Mucosa of rectum (tissue), 2 donors: Measurements from ENCODE around the gene CHST15.

Experiments
- H3K27ac ChIP-seq, 2 donors: one replicate each; pipeline ENCODE4 v1.7.0; 2013; ENCODE audit warnings: inconsistent platforms in 2 of 2, low read depth in 2 of 2, low read length in 2 of 2
- H3K27me3 ChIP-seq, 2 donors: one replicate each; pipeline ENCODE4 v1.7.0; 2013; ENCODE audit warnings: low read length in 2 of 2; ENCODE audit not compliant: control insufficient read depth in 2 of 2, insufficient read depth in 2 of 2
- H3K36me3 ChIP-seq, 2 donors: one replicate each; pipeline ENCODE4 v1.7.0; 2013; ENCODE audit warnings: low read length in 2 of 2; ENCODE audit not compliant: control insufficient read depth in 2 of 2, insufficient read depth in 2 of 2
- H3K4me1 ChIP-seq, 2 donors: one replicate each; pipeline ENCODE4 v1.7.0; 2013; ENCODE audit warnings: low read length in 2 of 2, mild to moderate bottlenecking in 1 of 2; ENCODE audit not compliant: control insufficient read depth in 2 of 2, insufficient read depth in 2 of 2
- H3K4me3 ChIP-seq, 2 donors: one replicate each; pipeline ENCODE4 v1.7.0; 2013; ENCODE audit warnings: low read length in 2 of 2
- H3K9ac ChIP-seq, 2 donors: one replicate each; pipeline ENCODE4 v1.7.0; 2013; ENCODE audit warnings: low read length in 2 of 2, low read depth in 1 of 2, mild to moderate bottlenecking in 1 of 2
- H3K9me3 ChIP-seq, 2 donors: one replicate each; pipeline ENCODE4 v1.7.0; 2013; ENCODE audit warnings: low read length in 2 of 2; ENCODE audit not compliant: control insufficient read depth in 2 of 2
- donor health status: healthy.
- donor health status: Normal muscosa, but diverticular disease.

The CHST15 gene

GRCh38 chr10:124059551-124059950, 33.8 kb downstream of the CHST15 start:
- Histone ChIP-seq H3K36me3 (no peaks in the 10 kb centered on the region), H3K27me3 (peaks cover 0 to 4% of the 10 kb centered on the region in 2 donors), H3K27ac (no peak overlapping the region), H3K4me3 (no peak overlapping the region), H3K4me1 (peaks cover 6 to 9% of the 10 kb centered on the region in 2 donors), H3K9ac (no peak overlapping the region), H3K9me3 (no peaks in the 10 kb centered on the region)

DNA sequence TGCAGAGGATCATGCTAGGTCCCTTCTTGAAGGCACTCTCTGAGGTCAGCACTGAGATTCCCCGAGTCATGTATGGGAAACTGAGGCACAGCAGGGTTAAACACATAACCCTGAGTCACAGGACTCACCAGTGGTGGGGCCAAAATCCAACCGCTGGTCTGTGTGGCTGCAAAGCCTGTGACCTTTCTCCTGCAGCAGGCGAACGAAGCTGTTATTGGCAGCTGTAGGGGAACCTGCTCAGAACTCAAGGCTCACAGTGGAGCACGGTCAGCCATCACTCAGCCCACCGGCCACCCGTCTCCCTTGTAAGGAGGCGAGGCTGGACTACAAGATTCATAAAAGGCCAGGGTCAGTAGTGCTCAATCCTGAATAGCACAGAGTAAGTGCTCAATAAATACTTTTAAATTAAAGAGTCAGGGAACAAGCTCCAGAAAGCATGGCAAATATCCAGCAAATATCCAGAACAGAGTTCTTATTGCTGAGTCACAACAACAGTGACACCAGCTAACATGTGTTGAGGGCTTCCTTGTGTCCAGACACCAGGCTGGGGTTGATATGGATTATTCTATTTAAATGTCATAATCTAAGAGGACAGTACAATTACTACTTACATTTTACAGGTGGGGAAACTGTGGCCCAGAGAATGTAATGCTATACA, 34.9 kb downstream of the CHST15 start:
- Histone ChIP-seq H3K27me3 (peaks cover 0 to 4% of the 10 kb centered on the region in 2 donors), H3K9ac (no peak overlapping the region), H3K27ac (no peak overlapping the region), H3K4me1 (peaks cover 2 to 4% of the 10 kb centered on the region in 2 donors), H3K36me3 (no peaks in the 10 kb centered on the region), H3K4me3 (no peak overlapping the region), H3K9me3 (no peaks in the 10 kb centered on the region)

- Histone ChIP-seq H3K36me3 (no peaks in the 10 kb centered on the region), H3K4me3 (no peak overlapping the region), H3K27me3 (peaks cover 0 to 4% of the 10 kb centered on the region in 2 donors), H3K27ac (no peak overlapping the region), H3K9ac (no peak overlapping the region), H3K9me3 (no peaks in the 10 kb centered on the region), H3K4me1 (peaks cover 0 to 4% of the 10 kb centered on the region in 2 donors)
These were observed 35.8 kb downstream of the CHST15 start for GRCh38 chr10:124057601-124058000.

DNA sequence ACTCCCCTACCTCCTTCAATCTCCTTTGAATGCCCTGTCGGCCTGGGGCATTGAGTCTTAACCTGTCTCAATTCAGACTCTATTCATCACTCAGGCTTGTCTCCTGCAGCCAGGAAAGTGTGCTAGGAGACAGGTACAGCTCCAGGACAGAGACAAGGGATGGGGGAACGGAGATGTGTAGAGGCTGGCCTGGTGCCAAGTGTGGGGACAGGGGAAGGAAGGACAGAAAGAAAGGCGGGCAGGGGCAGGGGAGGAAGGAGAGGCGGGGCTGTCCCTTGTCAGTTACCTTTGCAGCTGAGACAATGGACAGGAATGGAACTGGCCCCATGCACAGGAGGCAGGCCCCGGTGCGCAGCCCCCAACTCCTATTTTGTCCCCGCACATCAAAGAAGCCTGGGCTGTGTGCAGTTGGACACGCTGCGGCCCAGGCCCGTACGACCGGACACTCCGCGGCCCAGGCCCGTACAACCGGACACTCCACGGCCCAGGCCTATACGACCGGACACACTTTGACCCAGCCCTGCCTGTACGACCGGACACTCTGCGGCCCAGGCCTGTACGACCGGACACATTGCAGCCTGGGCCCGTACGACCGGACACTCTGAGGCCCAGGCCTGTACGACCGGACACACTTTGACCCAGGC, 36.9 kb downstream of the CHST15 start:
- H3K9ac ChIP-seq: no peak overlapping the region
- H3K27ac ChIP-seq: no peak overlapping the region
- H3K4me3 ChIP-seq: no peak overlapping the region
- H3K4me1 ChIP-seq: no peaks in the 10 kb centered on the region
- no peaks in the 10 kb centered on the region for H3K27me3 ChIP-seq
- H3K36me3 ChIP-seq: no peaks in the 10 kb centered on the region
- H3K9me3 ChIP-seq: no peaks in the 10 kb centered on the region

GRCh38 chr10:124053971-124054370, 39.4 kb downstream of the CHST15 start:
- no peaks in the 10 kb centered on the region for H3K4me1 ChIP-seq
- H3K27me3 ChIP-seq: no peaks in the 10 kb centered on the region
- H3K36me3 ChIP-seq: no peaks in the 10 kb centered on the region
- no peak overlapping the region for H3K9ac ChIP-seq
- H3K4me3 ChIP-seq: no peak overlapping the region
- H3K9me3 ChIP-seq: no peaks in the 10 kb centered on the region
- H3K27ac ChIP-seq: no peak overlapping the region

GRCh38 chr10:124052561-124052960, 40.8 kb downstream of the CHST15 start:
- H3K36me3 ChIP-seq: no peaks in the 10 kb centered on the region
- H3K4me3 ChIP-seq: no peak overlapping the region
- H3K27me3 ChIP-seq: no peaks in the 10 kb centered on the region
- H3K4me1 ChIP-seq: no peaks in the 10 kb centered on the region
- no peaks in the 10 kb centered on the region for H3K9me3 ChIP-seq
- H3K9ac ChIP-seq: no peak overlapping the region
- H3K27ac ChIP-seq: no peak overlapping the region

DNA sequence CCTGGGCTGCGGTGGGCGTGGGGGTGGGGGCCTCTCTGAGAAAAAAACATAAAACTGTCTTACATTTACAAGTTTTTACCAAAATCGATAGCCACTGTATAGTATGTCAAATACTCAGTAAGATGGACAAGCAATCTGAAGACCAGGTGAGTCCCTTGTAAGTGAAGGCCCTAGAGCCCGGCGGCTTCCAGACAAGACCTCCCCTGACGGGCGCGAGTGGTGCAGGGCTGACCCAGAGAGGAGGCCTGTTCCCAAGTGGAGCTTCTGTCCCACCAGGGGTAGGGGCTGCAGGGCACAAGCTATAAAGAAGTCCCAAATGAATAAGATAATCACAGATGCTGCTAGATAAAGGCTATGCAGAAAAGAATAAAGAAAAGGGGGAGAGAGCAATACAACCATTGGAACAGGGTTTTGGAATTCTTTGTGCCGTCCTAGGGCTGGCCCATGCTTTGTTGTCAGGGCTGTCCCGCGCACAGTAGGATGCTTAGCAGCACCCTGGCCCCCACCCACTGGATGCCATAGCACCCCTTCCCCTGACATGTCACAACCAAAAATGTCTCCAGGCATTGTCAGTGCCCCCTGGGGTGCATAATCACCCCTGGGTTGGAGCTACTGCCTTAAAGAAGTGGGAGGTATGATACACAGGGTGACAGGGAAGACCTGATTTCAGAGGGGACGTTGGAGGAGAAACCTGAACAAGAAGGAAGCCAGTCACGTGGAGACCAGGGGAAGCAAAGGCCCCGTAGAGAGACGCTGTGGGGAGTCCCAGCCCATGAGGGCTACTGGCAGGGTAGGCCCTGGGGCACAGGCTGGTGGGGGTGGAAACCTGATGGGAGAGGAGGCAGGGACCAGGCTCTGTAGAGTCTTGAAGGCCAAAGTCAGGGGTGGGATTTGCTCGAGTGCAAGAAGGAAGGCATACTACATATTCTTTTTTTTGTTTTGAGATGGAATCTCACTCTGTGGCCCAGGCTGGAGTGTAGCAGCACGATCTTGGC, 43.1 kb downstream of the CHST15 start:
- Histone ChIP-seq H3K27me3 (no peaks in the 10 kb centered on the region), H3K4me1 (no peaks in the 10 kb centered on the region), H3K9ac (no peak overlapping the region), H3K27ac (no peak overlapping the region), H3K9me3 (no peaks in the 10 kb centered on the region), H3K4me3 (no peak overlapping the region), H3K36me3 (no peaks in the 10 kb centered on the region)

- Histone ChIP-seq H3K9me3 (no peaks in the 10 kb centered on the region), H3K4me1 (no peaks in the 10 kb centered on the region), H3K27ac (no peak overlapping the region), H3K4me3 (no peak overlapping the region), H3K27me3 (no peaks in the 10 kb centered on the region), H3K9ac (no peak overlapping the region), H3K36me3 (no peaks in the 10 kb centered on the region)
These were observed 43.9 kb downstream of the CHST15 start for GRCh38 chr10:124049484-124049883.

DNA sequence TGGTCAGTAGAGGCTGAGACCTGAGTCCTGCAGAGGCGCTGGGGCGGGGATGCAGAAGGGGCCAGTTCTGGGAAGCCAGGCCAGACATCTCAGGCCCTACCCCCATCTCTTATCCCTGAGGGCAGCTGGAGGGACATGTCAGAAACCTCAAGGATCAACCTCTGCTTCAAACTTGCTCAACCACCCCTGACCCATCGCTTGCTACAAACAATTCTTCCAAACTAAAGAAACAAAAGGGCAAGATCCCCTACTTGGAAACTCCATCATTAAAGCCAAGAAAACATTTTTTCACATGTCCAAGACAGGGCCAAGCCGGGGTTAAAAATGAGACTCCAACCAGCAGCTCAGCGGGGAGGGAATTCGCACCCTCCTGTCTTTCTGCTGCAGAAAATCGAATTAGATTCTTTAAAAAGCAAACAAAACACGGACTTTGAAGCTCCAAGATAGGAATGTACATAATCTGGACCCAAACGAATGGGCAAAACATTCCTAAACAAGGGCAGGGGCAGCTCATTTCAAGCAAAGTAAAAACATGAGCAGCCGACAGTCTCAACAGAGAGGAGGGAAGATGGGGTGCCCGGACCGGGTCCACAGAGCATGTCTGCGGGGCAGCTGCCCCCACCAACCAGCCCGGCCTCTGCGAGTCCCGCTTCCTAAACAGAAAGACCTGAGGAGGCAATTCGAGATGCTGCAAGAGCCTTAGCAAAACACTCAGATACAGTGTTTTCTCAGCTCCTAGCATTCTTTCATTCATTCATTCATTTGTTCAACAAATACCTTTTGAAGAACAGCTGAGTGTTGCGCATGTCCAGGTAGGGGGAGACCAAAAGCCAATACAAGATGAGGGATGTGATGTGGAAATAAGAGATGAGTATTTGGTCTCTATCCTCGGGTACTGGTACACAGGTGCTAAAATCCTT, 44.8 kb downstream of the CHST15 start:
- no peaks in the 10 kb centered on the region for H3K4me1 ChIP-seq
- no peak overlapping the region for H3K27ac ChIP-seq
- H3K9ac ChIP-seq: no peak overlapping the region
- no peaks in the 10 kb centered on the region for H3K27me3 ChIP-seq
- no peak overlapping the region for H3K4me3 ChIP-seq
- H3K36me3 ChIP-seq: no peaks in the 10 kb centered on the region
- no peaks in the 10 kb centered on the region for H3K9me3 ChIP-seq
